ENCODE data around the gene EFHD1.

Gene EFHD1

DNA sequence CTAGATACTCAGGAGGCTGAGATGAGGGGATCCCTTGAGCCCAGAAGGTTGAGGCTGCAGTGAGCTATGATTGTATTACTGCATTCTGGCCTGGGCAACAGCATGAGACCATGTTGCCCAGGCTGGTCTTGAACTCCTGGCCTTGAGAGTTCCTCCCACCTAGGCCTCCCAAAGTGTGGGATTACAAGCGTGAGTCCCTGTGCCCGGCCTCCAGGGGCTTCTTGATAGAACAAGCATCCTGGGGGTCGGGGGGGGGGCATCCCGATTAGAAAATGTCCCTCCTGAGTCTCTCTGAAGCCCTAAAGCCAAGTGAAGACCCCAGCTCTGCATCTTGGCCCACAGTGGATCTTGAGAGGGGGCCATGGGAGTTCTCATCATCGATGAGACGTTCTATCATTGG is 22.3 kb upstream of the EFHD1 start:
- TF ChIP-seq MYC (IDR thresholded peaks at IDR 0.05; ENCODE audit: low read depth, low read length) (no peak), POLR2A (IDR thresholded peaks at IDR 0.05; ENCODE audit: extremely low read depth, insufficient read length) (no peak)
- TF ChIP-seq, protein P1, sequence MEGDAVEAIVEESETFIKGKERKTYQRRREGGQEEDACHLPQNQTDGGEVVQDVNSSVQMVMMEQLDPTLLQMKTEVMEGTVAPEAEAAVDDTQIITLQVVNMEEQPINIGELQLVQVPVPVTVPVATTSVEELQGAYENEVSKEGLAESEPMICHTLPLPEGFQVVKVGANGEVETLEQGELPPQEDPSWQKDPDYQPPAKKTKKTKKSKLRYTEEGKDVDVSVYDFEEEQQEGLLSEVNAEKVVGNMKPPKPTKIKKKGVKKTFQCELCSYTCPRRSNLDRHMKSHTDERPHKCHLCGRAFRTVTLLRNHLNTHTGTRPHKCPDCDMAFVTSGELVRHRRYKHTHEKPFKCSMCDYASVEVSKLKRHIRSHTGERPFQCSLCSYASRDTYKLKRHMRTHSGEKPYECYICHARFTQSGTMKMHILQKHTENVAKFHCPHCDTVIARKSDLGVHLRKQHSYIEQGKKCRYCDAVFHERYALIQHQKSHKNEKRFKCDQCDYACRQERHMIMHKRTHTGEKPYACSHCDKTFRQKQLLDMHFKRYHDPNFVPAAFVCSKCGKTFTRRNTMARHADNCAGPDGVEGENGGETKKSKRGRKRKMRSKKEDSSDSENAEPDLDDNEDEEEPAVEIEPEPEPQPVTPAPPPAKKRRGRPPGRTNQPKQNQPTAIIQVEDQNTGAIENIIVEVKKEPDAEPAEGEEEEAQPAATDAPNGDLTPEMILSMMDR (IDR thresholded peaks at IDR 0.05; ENCODE audit: low read depth, low read length), result no peak
- TF ChIP-seq, protein P2, sequence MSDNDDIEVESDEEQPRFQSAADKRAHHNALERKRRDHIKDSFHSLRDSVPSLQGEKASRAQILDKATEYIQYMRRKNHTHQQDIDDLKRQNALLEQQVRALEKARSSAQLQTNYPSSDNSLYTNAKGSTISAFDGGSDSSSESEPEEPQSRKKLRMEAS (IDR thresholded peaks at IDR 0.05; ENCODE audit: low read depth, low read length), result no peak
- no peak overlapping the region for H3K4me3 ChIP-seq (ENCODE audit: low read depth, low read length)
- no peak for DNase-seq (ENCODE audit: low read depth)

DNA sequence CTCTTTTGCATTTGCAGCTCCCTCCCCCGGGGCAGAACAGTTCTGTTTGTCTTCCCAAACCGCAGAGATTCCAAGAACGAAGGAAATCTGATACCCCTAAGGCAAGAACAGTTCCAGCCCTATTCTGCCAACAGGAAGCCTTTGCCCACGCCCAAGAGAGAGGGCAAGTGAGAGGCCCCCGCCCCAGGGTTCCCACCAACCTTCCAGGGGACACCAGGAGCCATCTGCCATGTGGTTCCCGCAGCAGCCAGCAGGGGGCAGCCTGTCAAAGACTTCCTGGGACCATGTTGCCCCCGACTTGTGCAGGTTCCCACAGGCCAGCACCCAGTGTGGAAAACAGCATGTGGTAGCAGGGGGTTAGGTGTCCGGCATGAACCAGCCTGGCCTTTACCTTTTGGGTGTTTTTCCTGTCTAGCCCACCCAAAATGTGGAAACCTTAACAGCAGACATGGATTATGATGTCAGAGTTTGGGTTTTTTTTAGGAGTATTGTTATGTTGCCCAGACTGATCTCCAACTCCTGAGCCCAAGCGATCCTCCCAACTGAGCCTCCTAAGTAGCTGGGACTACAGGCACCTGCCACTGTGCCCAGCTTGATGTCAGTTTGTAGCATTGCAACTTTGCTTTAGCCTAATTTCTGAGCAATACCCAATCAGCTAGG is 21.7 kb upstream of the EFHD1 start:
- DNase-seq (ENCODE audit: low read depth), result peak; percentile 72
- H3K4me3 ChIP-seq (ENCODE audit: low read depth, low read length), result no peak overlapping the region
- TF ChIP-seq, protein P2 (IDR thresholded peaks at IDR 0.05; ENCODE audit: low read depth, low read length), result peak; percentile 89
- TF ChIP-seq, protein P1 (IDR thresholded peaks at IDR 0.05; ENCODE audit: low read depth, low read length), result peak; percentile 95
- TF ChIP-seq MYC (IDR thresholded peaks at IDR 0.05; ENCODE audit: low read depth, low read length) (peak; percentile 50), POLR2A (IDR thresholded peaks at IDR 0.05; ENCODE audit: extremely low read depth, insufficient read length) (no peak)

DNA sequence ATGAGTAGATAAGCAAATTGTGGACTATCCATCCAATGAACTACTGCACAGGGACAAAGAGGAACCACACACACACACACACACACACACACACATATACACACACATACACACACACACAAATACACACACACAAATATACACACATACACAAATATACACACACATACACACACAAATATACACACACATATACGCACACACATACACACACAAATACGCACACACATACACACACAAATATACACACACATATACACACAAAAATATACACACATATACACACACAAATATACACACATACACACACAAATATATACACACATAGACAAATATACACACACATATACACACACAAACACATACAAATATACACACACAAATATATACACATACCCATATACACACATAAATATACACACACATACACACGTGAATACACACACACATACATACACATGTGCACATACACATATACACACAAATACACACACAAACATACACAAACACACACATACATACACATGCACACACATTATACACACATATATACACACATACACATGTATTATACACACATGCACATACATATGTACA is 19.8 kb upstream of the EFHD1 start:
- DNase-seq (ENCODE audit: low read depth), result no peak
- TF ChIP-seq POLR2A (IDR thresholded peaks at IDR 0.05; ENCODE audit: extremely low read depth, insufficient read length) (no peak), MYC (IDR thresholded peaks at IDR 0.05; ENCODE audit: low read depth, low read length) (no peak)
- TF ChIP-seq, protein P1 (IDR thresholded peaks at IDR 0.05; ENCODE audit: low read depth, low read length), result no peak
- TF ChIP-seq, protein P2 (IDR thresholded peaks at IDR 0.05; ENCODE audit: low read depth, low read length), result no peak
- no peak overlapping the region for H3K4me3 ChIP-seq (ENCODE audit: low read depth, low read length)

DNA sequence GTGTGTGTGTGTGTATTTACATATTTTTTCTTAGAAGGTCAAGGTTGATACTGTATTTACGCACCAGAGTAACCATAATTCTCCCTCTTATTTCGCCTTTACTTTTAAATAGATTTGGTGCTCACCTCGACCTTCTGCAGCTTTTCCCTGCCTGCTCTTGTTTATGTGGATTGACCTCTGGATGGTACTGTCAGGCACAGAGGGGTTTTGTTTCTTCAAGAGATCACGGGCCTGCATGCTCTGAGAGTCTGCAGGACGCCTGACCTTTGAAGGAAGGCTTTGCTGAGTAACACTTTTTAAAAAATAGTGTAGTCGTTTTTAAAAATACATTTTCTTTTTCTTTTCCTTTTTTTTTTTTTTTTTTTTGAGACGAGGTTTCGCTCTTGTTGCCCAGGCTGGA is 18.1 kb upstream of the EFHD1 start:
- TF ChIP-seq, protein P1 (IDR thresholded peaks at IDR 0.05; ENCODE audit: low read depth, low read length), result no peak
- TF ChIP-seq POLR2A (IDR thresholded peaks at IDR 0.05; ENCODE audit: extremely low read depth, insufficient read length), result no peak
- TF ChIP-seq, protein P2 (IDR thresholded peaks at IDR 0.05; ENCODE audit: low read depth, low read length), result no peak
- DNase-seq (ENCODE audit: low read depth), result no peak
- no peak overlapping the region for H3K4me3 ChIP-seq (ENCODE audit: low read depth, low read length)

DNA sequence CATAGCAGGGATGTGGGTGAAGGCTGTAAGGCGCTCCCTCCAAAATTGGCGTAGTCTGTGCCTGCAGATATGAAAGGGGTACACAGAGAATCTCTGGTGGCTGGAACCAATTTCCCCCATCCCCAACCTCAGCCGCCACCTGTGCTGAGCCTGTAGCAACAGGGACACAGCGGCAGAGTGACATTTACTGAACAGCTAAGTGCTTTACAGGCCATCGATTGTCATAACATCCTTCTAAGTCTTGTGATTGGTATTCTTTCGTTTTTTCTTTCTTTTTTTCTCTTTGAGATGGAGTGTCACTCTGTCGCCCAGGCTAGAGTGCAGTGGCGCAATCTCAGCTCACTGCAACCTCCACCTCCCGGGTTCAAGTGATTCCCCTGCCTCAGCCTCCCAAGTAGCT is 12.2 kb upstream of the EFHD1 start:
- H3K4me3 ChIP-seq (ENCODE audit: low read depth, low read length), result no peak overlapping the region
- DNase-seq (ENCODE audit: low read depth), result no peak
- TF ChIP-seq POLR2A (IDR thresholded peaks at IDR 0.05; ENCODE audit: extremely low read depth, insufficient read length), result no peak
- no peak for TF ChIP-seq MYC (IDR thresholded peaks at IDR 0.05; ENCODE audit: low read depth, low read length)
- TF ChIP-seq, protein P2 (IDR thresholded peaks at IDR 0.05; ENCODE audit: low read depth, low read length), result no peak
- TF ChIP-seq, protein P1 (IDR thresholded peaks at IDR 0.05; ENCODE audit: low read depth, low read length), result no peak
